Measurements from ENCODE around the gene EVC2. TPM values are rescaled to one million over a fixed set of nuclear protein-coding genes. Genes with fewer than 3 reads are reported as not detected.

Gene EVC2
- total and polyA plus RNA-seq, 2 of the 4 experiments (the other 2 are of a cell fraction) = 2.7 to 5.9 TPM

- H2AK9ac ChIP-seq (replicated peaks; ENCODE audit: low read depth, low read length, poor library complexity) = no peak overlapping the region
- no peak overlapping the region for H4K91ac ChIP-seq (ENCODE audit: insufficient read depth, low read depth, low read length)
- no peaks in the 10 kb centered on the region for H3K9me3 ChIP-seq (ENCODE audit: control insufficient read depth, insufficient read depth, low read length)
- H3K27ac ChIP-seq (ENCODE audit: insufficient read depth, low read length) = no peak overlapping the region
- TF ChIP-seq CTCF (conservative IDR thresholded peaks at IDR 0.05; ENCODE audit: low read depth, low read length) (no peak), BHLHE40 (IDR thresholded peaks at IDR 0.05; ENCODE audit: low read depth, low read length) (no peak), MAFK (IDR thresholded peaks at IDR 0.05; ENCODE audit: low read depth, low read length) (no peak), CEBPB (IDR thresholded peaks at IDR 0.05; ENCODE audit: low read depth, low read length) (no peak), RFX5 (IDR thresholded peaks at IDR 0.05; ENCODE audit: low read depth, low read length) (no peak), RCOR1 (IDR thresholded peaks at IDR 0.05; ENCODE audit: insufficient replicate concordance, low read length) (no peak), MXI1 (IDR thresholded peaks at IDR 0.05; ENCODE audit: borderline replicate concordance, low read depth, low read length) (no peak), SMC3 (IDR thresholded peaks at IDR 0.05; ENCODE audit: low read depth, low read length) (no peak), FOS (IDR thresholded peaks at IDR 0.05; ENCODE audit: low read depth, low read length) (no peak), USF2 (IDR thresholded peaks at IDR 0.05; ENCODE audit: low read depth, low read length) (no peak), CHD1 (IDR thresholded peaks at IDR 0.05; ENCODE audit: low read depth, low read length) (no peak), ELK1 (IDR thresholded peaks at IDR 0.05; ENCODE audit: borderline replicate concordance, low read depth, low read length) (no peak)
- no peak overlapping the region for H2AK5ac ChIP-seq (ENCODE audit: low read depth, low read length)
- H4K8ac ChIP-seq (ENCODE audit: low read depth in 2 of 2, low read length in 2 of 2) = no peak overlapping the region
- no peak overlapping the region for H3K4me2 ChIP-seq (ENCODE audit: low read depth, low read length)
- H3K18ac ChIP-seq (ENCODE audit: low read depth, low read length) = no peak overlapping the region
- intact Hi-C loops (cut with micrococcal nuclease) = no loop called here
- no peak overlapping the region for H3K23ac ChIP-seq (ENCODE audit: low read depth, low read length)
- H3K9ac ChIP-seq (ENCODE audit: low read depth, low read length) = no peak overlapping the region
- H2BK20ac ChIP-seq (ENCODE audit: low read depth, low read length) = no peak overlapping the region
- BruUV-seq (replicated peaks) = no TSS peak
- H3K56ac ChIP-seq (ENCODE audit: extremely low read depth, insufficient read depth, low read length) = no peak overlapping the region
- no peak overlapping the region for H2BK120ac ChIP-seq (ENCODE audit: low read depth, low read length)
- in situ Hi-C loops (cut with MboI; ENCODE audit: low sequenced_read_pairs) = no loop called here
- H4K20me1 ChIP-seq (ENCODE audit: insufficient read depth, low read length) = no peaks in the 10 kb centered on the region
- WGBS, 2 experiments (ENCODE audit: extremely low coverage in 2 of 2, insufficient read length in 1 of 2) = no CpG with 5 or more reads among the region's 2 CpGs
- dilution Hi-C loops (cut with HindIII; ENCODE audit: low sequenced_read_pairs, unreplicated experiment) = no loop called here
- no peak for ATAC-seq (ENCODE audit: low read depth)
- no peaks in the 10 kb centered on the region for H3K27me3 ChIP-seq (ENCODE audit: control insufficient read depth, insufficient read depth, low read length)
- H2BK5ac ChIP-seq (ENCODE audit: low read depth, low read length, poor library complexity, severe bottlenecking) = no peak overlapping the region
- H3K4ac ChIP-seq (ENCODE audit: low read depth, low read length) = no peak overlapping the region
- peaks cover 43% of the 10 kb centered on the region for H3K36me3 ChIP-seq (ENCODE audit: control insufficient read depth, insufficient read depth, low read length)
- CTCF ChIA-PET = no interaction called here
- no peak overlapping the region for H3K4me3 ChIP-seq (ENCODE audit: insufficient read depth, low read depth, low read length)
- POLR2A ChIA-PET (ENCODE audit: unreplicated experiment) = no interaction called here
- H4K5ac ChIP-seq (ENCODE audit: low read depth, low read length) = no peak overlapping the region
- H2BK15ac ChIP-seq (ENCODE audit: low read depth, low read length) = no peak overlapping the region
- no peak overlapping the region for H2AFZ ChIP-seq (replicated peaks; ENCODE audit: low read length, poor library complexity)
- peaks cover 10% of the 10 kb centered on the region for H3K9me1 ChIP-seq (ENCODE audit: insufficient read depth, low read length)
- DNase-seq = no peak
- H3K79me1 ChIP-seq (ENCODE audit: low read depth in 1 of 2, low read length in 2 of 2) = 0 out of 4 replicates have a peak, but pooled peaks cover 0 to under 1% of the 10 kb centered on the region in 2 experiments
- no peak overlapping the region for H3K14ac ChIP-seq (replicated peaks; ENCODE audit: low read depth, low read length)
- no peaks in the 10 kb centered on the region for H3K4me1 ChIP-seq (ENCODE audit: control insufficient read depth, insufficient read depth, low read length)
These were observed 81.4 kb downstream of the EVC2 start for GRCh38 chr4:5626913-5627312.

Measured in IMR-90 (cell line).